NCI-H524 (cell line): Measurements from ENCODE around the gene DUSP6.
"Not testable (repeated sequence)": the region's sequence is repeated elsewhere in the genome, so short reads cannot be mapped to it uniquely, and the experiment has no call there.

Source experiments
- DNase-seq, 2 experiments: peaks; one replicate each; lab custom pipeline; 2025; lab: John Stamatoyannopoulos, UW

The DUSP6 gene

GRCh38 chr12:89351489-89352241 lies 636 bp downstream of the DUSP6 start:
- peak in 1 of 2 experiments; percentile 72 for DNase-seq

GRCh38 chr12:89350630-89351488 lies 1.4 kb downstream of the DUSP6 start:
- peak in 1 of 2 experiments; percentile 4 for DNase-seq

- no peak for DNase-seq
Measured at GRCh38 chr12:89350260-89350629, 2.1 kb downstream of the DUSP6 start.

- no peak for DNase-seq
Measured at GRCh38 chr12:89349814-89350213, 2.5 kb downstream of the DUSP6 start.

- DNase-seq: no peak
Measured at GRCh38 chr12:89348894-89349699, 3.2 kb downstream of the DUSP6 start.

GRCh38 chr12:89347325-89347829 lies 4.9 kb downstream of the DUSP6 start:
- DNase-seq: no peak

- peak in 1 of 2 experiments; percentile 41 for DNase-seq
Measured at GRCh38 chr12:89346741-89347324, 5.5 kb downstream of the DUSP6 start.

- peak; percentile 71 to 88 for DNase-seq
Measured at GRCh38 chr12:89345830-89346740, 6.2 kb downstream of the DUSP6 start.

- no peak for DNase-seq
Measured at GRCh38 chr12:89345376-89345775, 6.9 kb downstream of the DUSP6 start.

- DNase-seq: no peak
Measured at GRCh38 chr12:89344862-89345202, 7.5 kb downstream of the DUSP6 start.

- no peak for DNase-seq
Measured at GRCh38 chr12:89344043-89344861, 8.0 kb downstream of the DUSP6 start.

GRCh38 chr12:89343127-89343526 lies 9.2 kb downstream of the DUSP6 start:
- DNase-seq: no peak

GRCh38 chr12:89340861-89341260 lies 11.4 kb downstream of the DUSP6 start:
- no peak for DNase-seq

- DNase-seq: no peak
Measured at GRCh38 chr12:89339526-89339925, 12.8 kb downstream of the DUSP6 start.

GRCh38 chr12:89337136-89337535 lies 15.2 kb downstream of the DUSP6 start:
- DNase-seq: not testable (repeated sequence)

- no peak for DNase-seq
Measured at GRCh38 chr12:89335452-89336244, 16.7 kb downstream of the DUSP6 start.

GRCh38 chr12:89334548-89335169 lies 17.6 kb downstream of the DUSP6 start:
- no peak for DNase-seq

- no peak for DNase-seq
Measured at GRCh38 chr12:89333564-89334252, 18.6 kb downstream of the DUSP6 start.
